Spleen (tissue), 11 donors: Measurements from ENCODE around the gene DISP2. TPM values are rescaled to one million over a fixed set of nuclear protein-coding genes. Genes with fewer than 3 reads are reported as not detected.

ENCODE experiments used
- DNase-seq: peaks from one replicate; pipeline ENCODE4 v3.0.0-alpha.2; 2020
- H3K27ac ChIP-seq, 8 donors: fragments of 200-600 bp; sonication (generic) in 7 of 8; 1 replicate in 4 of 8; 2 replicates in 4 of 8; pipeline versions ENCODE4 v1.5.0 to v1.8.0; 2016 to 2021; ENCODE audit warnings: inconsistent platforms in 4 of 8, mild to moderate bottlenecking in 4 of 8, moderate library complexity in 1 of 8
- H3K27me3 ChIP-seq, 7 donors: fragments of 200-600 bp; sonication (generic) in 6 of 7; replicated peaks in 1 of 7; 1 replicate in 4 of 7; 2 replicates in 3 of 7; pipeline versions ENCODE4 v1.5.0 to v1.8.0; 2016 to 2021; ENCODE audit warnings: inconsistent platforms in 3 of 7, mild to moderate bottlenecking in 1 of 7
- H3K36me3 ChIP-seq, 6 donors: fragments of 200-600 bp; sonication (generic) in 5 of 6; 1 replicate in 4 of 6; 2 replicates in 2 of 6; pipeline versions ENCODE4 v1.5.0 to v1.8.0; 2016 to 2021; ENCODE audit warnings: inconsistent platforms in 2 of 6
- H3K4me1 ChIP-seq, 6 donors: fragments of 200-600 bp; sonication (generic) in 5 of 6; 1 replicate in 3 of 6; 2 replicates in 3 of 6; pipeline versions ENCODE4 v1.5.0 to v1.8.0; 2016 to 2021; ENCODE audit warnings: inconsistent platforms in 3 of 6
- H3K4me3 ChIP-seq, 8 donors: fragments of 200-600 bp; sonication (generic) in 7 of 8; 1 replicate in 4 of 8; 2 replicates in 4 of 8; pipeline versions ENCODE4 v1.5.0 to v1.8.0; 2016 to 2021; ENCODE audit warnings: inconsistent platforms in 4 of 8, mild to moderate bottlenecking in 4 of 8, moderate library complexity in 2 of 8
- H3K9me3 ChIP-seq, 8 donors: fragments of 200-600 bp; sonication (generic) in 7 of 8; 1 replicate in 4 of 8; 2 replicates in 4 of 8; pipeline versions ENCODE4 v1.5.0 to v1.8.0; 2016 to 2021; ENCODE audit warnings: inconsistent platforms in 4 of 8
- POLR2A ChIP-seq, 3 donors: fragments of 450-650 bp; IDR thresholded peaks; one replicate each; pipeline ENCODE4 v1.5.1; 2017; ENCODE audit warnings: antibody characterized with exemption in 3 of 3, mild to moderate bottlenecking in 1 of 3
- POLR2AphosphoS5 ChIP-seq, 3 donors: sonication (generic); formaldehyde crosslinking; IDR thresholded peaks; one replicate each; pipeline ENCODE4 v1.5.1; 2017; ENCODE audit warnings: antibody characterized with exemption in 3 of 3
- WGBS, 5 donors: extraction: QIAGEN DNeasy Blood & Tissue Kit in 3 of 5; methylation state at CpG; one replicate each; pipeline versions ENCODE4 v1.1.5 to v1.1.7; 2013 to 2018; 5-methylcytosine and 5-hydroxymethylcytosine counted together
- intact Hi-C: fragments of 100-400 bp; cut with DNase I; formaldehyde crosslinking; loops from one replicate; pipeline ENCODE4 v1.15.0; 2023; ENCODE audit warnings: low total_unique reads
- polyA plus RNA-seq, 3 donors: library from polyadenylated mRNA; stranded (reverse); fragments of 200-250 nt; gene quantifications; one replicate each; pipeline ENCODE4 v1.2.1, GENCODE V29; 2013
- total RNA-seq, 7 donors: library from RNA; depleted of rRNA in 3 of 7; stranded (reverse); fragments of >200 nt in 3 of 7; fragmentation: NEBNext Ultra II Directional in 4 of 7; extraction: Animal tissue kit (Norgen Biotek cat#: 25700) in 4 of 7; gene quantifications; one replicate each; pipeline versions ENCODE4 v1.1.0 to v1.2.1, GENCODE V29; 2016 to 2021
- TF ChIP-seq, protein P1 (sequence below), 11 experiments: fragments of 200-600 bp in 7 of 11; fragments of 450-650 bp in 4 of 11; sonication (generic) in 4 of 11; IDR thresholded peaks in 8 of 11; conservative IDR thresholded peaks in 3 of 11; 1 replicate in 7 of 11; 2 replicates in 4 of 11; pipeline versions ENCODE4 v1.4.0 to v1.8.0; 2016 to 2021; ENCODE audit warnings: antibody characterized with exemption in 11 of 11, inconsistent platforms in 4 of 11, mild to moderate bottlenecking in 1 of 11
- donor health status: healthy with polysubstance abuse.
- donor health status: DM: no; HTN: no; CAD: no; lungs with moderate emphysema.
- donor health status: DM: no; HTN: no; CAD: no.
- donor health status: Bipolar disorder and iron deficiency.
- donor health status: healthy.
- donor health status: DM: no; HTN: no; CAD: no.
- donor health status: DM: yes; HTN: yes; CAD: no.

DISP2 gene
- total and polyA plus RNA-seq, 10 donors, result 0.05 to 3.0 (median 0.54) TPM; not detected in 1

DNA sequence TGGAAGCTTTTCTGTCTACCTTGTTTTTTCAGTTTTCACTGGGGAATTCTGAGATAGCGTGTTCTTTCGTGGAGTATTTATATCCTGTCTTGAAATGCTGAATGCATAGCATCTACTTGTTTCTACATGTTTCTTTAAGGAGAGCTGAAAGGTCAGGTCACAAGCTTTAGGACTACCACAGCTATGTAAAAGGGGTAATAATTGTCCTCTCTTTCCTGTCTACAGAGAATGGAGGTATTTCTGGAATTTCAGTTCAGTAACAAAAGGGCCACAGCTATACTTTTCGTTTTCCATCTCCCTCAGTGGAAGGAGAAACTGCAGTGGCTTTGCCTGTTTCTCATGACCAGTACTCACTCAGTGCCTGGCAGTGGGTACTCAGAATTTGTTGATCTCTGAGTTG lies 29.8 kb upstream of the DISP2 start:
- peak overlapping the region in 2 of 8 donors; percentile 13 to 91 for H3K27ac ChIP-seq
- TF ChIP-seq, protein P1, sequence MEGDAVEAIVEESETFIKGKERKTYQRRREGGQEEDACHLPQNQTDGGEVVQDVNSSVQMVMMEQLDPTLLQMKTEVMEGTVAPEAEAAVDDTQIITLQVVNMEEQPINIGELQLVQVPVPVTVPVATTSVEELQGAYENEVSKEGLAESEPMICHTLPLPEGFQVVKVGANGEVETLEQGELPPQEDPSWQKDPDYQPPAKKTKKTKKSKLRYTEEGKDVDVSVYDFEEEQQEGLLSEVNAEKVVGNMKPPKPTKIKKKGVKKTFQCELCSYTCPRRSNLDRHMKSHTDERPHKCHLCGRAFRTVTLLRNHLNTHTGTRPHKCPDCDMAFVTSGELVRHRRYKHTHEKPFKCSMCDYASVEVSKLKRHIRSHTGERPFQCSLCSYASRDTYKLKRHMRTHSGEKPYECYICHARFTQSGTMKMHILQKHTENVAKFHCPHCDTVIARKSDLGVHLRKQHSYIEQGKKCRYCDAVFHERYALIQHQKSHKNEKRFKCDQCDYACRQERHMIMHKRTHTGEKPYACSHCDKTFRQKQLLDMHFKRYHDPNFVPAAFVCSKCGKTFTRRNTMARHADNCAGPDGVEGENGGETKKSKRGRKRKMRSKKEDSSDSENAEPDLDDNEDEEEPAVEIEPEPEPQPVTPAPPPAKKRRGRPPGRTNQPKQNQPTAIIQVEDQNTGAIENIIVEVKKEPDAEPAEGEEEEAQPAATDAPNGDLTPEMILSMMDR (IDR thresholded peaks at IDR 0.05 in 8 of 11, conservative IDR thresholded peaks at IDR 0.05 in 3 of 11), result no peak
- TF ChIP-seq POLR2A (IDR thresholded peaks at IDR 0.05) (no peak), POLR2AphosphoS5 (IDR thresholded peaks at IDR 0.05) (no peak)
- no peak overlapping the region for H3K4me3 ChIP-seq
- H3K27me3 ChIP-seq, result no peaks in the 10 kb centered on the region
- H3K36me3 ChIP-seq, result peaks cover 0 to 4% (median 0%) of the 10 kb centered on the region in 6 donors
- WGBS, 5 donors, result 50 to 69% (median 63%) methylated on average over 3 of the region's 3 CpGs
- intact Hi-C loops, result no loop called here
- H3K4me1 ChIP-seq, result peaks cover 30 to 92% (median 71%) of the 10 kb centered on the region in 6 donors
- H3K9me3 ChIP-seq, result no peaks in the 10 kb centered on the region
- DNase-seq, result no peak

DNA sequence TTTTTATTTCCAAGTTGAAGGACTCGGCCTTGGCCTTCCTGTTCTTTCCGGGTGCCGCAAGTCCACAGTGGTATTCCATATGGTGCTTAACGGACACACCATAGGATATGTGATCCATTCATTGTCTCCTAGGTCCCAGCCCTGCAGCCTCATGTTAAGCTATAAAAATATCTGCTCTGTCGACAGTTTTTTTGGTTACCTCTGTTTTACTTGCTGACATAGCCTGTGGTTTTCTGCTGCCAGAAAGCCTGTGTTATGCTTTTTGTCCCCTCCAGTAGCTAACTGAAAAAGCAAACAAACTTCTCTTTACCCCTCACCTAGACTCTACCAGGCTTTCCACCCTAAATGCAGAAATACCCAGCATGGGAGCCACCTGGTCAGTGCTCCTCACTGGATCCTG lies 29.3 kb upstream of the DISP2 start:
- Histone ChIP-seq H3K36me3 (peaks cover 0 to 4% (median 0%) of the 10 kb centered on the region in 6 donors), H3K27ac (peak overlapping the region in 3 of 8 donors; percentile 13 to 91 (median 58)), H3K4me3 (no peak overlapping the region), H3K4me1 (peaks cover 35 to 96% (median 76%) of the 10 kb centered on the region in 6 donors), H3K9me3 (no peaks in the 10 kb centered on the region), H3K27me3 (no peaks in the 10 kb centered on the region)
- TF ChIP-seq POLR2A (IDR thresholded peaks at IDR 0.05) (no peak), POLR2AphosphoS5 (IDR thresholded peaks at IDR 0.05) (no peak)
- TF ChIP-seq, protein P1 (IDR thresholded peaks at IDR 0.05 in 8 of 11, conservative IDR thresholded peaks at IDR 0.05 in 3 of 11), result no peak
- 42 to 67% (median 51%) methylated on average over 5 of the region's 5 CpGs for WGBS, 5 donors
- DNase-seq, result no peak
- intact Hi-C loops, result no loop called here

DNA sequence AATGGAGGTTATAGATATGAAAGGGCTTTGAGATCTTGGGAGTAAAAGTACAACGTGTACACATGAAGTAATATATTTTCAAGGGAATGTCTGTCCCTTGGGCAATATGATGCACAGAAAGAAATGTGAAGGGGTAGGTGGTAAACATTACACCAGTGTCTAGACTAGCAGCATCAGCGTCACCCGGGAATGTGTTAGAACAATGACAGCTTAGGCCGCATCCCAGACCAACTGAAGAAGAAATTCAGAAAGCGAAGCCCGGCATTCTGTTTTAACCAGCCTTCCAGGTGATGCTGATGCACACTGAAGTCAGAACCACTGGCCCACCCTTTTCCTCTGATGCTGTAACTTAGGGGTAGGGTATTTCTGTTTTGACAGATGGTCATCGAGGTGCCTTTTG lies 28.2 kb upstream of the DISP2 start:
- Histone ChIP-seq H3K36me3 (peaks cover 0 to 4% (median 0%) of the 10 kb centered on the region in 6 donors), H3K4me3 (no peak overlapping the region), H3K27ac (peak overlapping the region in 5 of 8 donors; percentile 36 to 91 (median 58)), H3K4me1 (peaks cover 42 to 100% (median 81%) of the 10 kb centered on the region in 6 donors), H3K27me3 (no peaks in the 10 kb centered on the region), H3K9me3 (no peaks in the 10 kb centered on the region)
- TF ChIP-seq, protein P1 (IDR thresholded peaks at IDR 0.05 in 8 of 11, conservative IDR thresholded peaks at IDR 0.05 in 3 of 11), result no peak
- TF ChIP-seq POLR2A (IDR thresholded peaks at IDR 0.05) (no peak), POLR2AphosphoS5 (IDR thresholded peaks at IDR 0.05) (no peak)
- intact Hi-C loops, result no loop called here
- 79 to 91% (median 83%) methylated on average over 7 of the region's 7 CpGs for WGBS, 5 donors
- no peak for DNase-seq

DNA sequence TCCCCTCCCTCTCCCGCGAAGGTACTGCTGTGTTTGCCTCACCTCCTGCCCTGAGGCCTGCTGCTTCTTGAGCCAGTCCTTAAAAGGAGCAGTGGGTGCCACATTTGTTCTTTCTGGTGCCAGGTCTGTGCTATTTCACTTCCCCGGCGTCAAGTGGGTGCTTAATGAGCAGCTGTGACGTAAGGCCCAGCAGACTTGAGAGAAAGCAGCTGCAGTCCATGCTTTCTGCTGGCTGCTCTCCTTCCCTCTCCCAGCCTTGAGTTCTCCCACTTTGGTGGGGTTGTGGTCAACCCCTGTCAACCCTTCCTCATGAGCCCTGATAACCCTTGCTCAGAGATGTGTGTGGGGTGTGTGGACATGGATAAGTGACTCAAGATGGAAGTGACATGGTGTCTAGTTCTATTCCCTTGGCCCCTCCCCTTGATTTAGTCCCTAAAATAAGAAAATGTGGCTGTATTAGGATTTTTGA lies 27.6 kb upstream of the DISP2 start:
- TF ChIP-seq POLR2A (IDR thresholded peaks at IDR 0.05), result no peak
- TF ChIP-seq, protein P1 (IDR thresholded peaks at IDR 0.05 in 8 of 11, conservative IDR thresholded peaks at IDR 0.05 in 3 of 11), result no peak
- TF ChIP-seq POLR2AphosphoS5 (IDR thresholded peaks at IDR 0.05), result peak in 2 of 3 donors; percentile 71 to 83
- WGBS, 5 donors, result 49 to 63% (median 59%) methylated on average over 5 of the region's 5 CpGs
- H3K4me3 ChIP-seq, result no peak overlapping the region
- H3K4me1 ChIP-seq, result peaks cover 38 to 100% (median 81%) of the 10 kb centered on the region in 6 donors
- peak overlapping the region in 6 of 8 donors; percentile 27 to 91 (median 57) for H3K27ac ChIP-seq
- H3K36me3 ChIP-seq, result peaks cover 0 to 4% (median 0%) of the 10 kb centered on the region in 6 donors
- H3K9me3 ChIP-seq, result no peaks in the 10 kb centered on the region
- no peak for DNase-seq
- intact Hi-C loops, result no loop called here
- no peaks in the 10 kb centered on the region for H3K27me3 ChIP-seq
